Posterior vena cava (tissue), 2 donors: ENCODE data around the gene USP17L5. TPM values are rescaled to one million over a fixed set of nuclear protein-coding genes. Genes with fewer than 3 reads are reported as not detected.
"Not testable (repeated sequence)": the region's sequence is repeated elsewhere in the genome, so short reads cannot be mapped to it uniquely, and the experiment has no call there.

Source experiments
- DNase-seq: peaks from one replicate; pipeline ENCODE4 v3.0.0-alpha.2; 2020; ENCODE audit warnings: low spot score
- intact Hi-C, 2 donors: fragments of 100-400 bp; cut with DNase I; formaldehyde crosslinking; loops; one replicate each; pipeline versions ENCODE4 v1.14.1 to v1.14.2; 2022 to 2023
- long read RNA-seq, 2 donors: library from polyadenylated mRNA; unstranded; transcript quantifications; one replicate each; pipeline ENCODE4 v2.0.0, GENCODE V29; 2020 to 2021
- total RNA-seq, 2 donors: library from RNA; stranded (reverse); fragmentation: NEBNext Ultra II Directional; extraction: Animal tissue kit (Norgen Biotek cat#: 25700); gene quantifications; one replicate each; pipeline ENCODE4 v1.2.1, GENCODE V29; 2021
- donor health status: DM: yes; HTN: yes; CAD: no.
- donor health status: DM: yes; HTN: yes; CAD: no.

USP17L5 gene, protein sequence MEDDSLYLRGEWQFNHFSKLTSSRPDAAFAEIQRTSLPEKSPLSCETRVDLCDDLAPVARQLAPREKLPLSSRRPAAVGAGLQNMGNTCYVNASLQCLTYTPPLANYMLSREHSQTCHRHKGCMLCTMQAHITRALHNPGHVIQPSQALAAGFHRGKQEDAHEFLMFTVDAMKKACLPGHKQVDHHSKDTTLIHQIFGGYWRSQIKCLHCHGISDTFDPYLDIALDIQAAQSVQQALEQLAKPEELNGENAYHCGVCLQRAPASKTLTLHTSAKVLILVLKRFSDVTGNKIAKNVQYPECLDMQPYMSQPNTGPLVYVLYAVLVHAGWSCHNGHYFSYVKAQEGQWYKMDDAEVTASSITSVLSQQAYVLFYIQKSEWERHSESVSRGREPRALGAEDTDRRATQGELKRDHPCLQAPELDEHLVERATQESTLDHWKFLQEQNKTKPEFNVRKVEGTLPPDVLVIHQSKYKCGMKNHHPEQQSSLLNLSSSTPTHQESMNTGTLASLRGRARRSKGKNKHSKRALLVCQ
- total RNA-seq: not detected
- long read RNA-seq, donor 1: 0 reads
- long read RNA-seq, donor 2: 0 reads

DNA sequence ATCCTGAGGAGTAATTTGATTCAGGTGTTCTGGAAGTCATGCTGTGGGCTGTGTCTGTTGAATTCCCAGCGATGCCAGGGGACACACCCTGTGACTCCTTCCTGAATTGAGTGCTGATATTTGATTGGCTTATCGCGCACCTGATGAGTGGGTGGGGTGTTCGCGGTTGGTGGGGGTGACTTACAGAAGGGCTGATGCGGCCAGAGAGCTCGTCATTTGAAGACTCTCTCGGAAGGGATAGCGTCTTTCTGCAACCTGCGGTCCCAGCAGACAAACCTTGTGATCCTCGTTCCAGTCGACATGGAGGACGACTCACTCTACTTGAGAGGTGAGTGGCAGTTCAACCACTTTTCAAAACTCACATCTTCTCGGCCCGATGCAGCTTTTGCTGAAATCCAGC lies at the start of gene USP17L5:
USP17L5 (plus strand) TSS at position 301 of the 400 bp plus-strand sequence; CDS start at position 301, 0 bp downstream.
- intact Hi-C loops, DNase-seq: not testable (repeated sequence)

DNA sequence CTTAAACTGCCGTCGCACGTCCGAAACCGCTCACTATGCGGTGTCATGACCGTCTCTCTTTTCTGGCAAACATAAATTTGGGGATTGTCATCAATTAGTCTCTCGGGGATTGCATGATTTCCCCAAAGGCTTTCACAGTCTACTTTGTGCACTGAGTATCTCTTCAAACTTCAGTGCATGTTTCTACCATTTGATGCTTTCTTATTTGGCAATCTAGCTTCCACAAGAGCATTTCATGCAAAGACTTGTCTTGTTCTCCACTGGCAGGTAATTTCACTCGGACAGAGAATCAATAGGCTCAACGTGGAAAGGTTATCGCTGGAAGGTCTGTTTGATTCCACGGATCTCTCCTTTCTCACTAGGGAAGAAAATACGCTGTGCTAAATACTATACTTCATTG lies 15.0 kb upstream of the USP17L5 start:
- DNase-seq, intact Hi-C loops: not testable (repeated sequence)

DNA sequence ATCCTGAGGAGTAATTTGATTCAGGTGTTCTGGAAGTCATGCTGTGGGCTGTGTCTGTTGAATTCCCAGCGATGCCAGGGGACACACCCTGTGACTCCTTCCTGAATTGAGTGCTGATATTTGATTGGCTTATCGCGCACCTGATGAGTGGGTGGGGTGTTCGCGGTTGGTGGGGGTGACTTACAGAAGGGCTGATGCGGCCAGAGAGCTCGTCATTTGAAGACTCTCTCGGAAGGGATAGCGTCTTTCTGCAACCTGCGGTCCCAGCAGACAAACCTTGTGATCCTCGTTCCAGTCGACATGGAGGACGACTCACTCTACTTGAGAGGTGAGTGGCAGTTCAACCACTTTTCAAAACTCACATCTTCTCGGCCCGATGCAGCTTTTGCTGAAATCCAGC lies 14.3 kb upstream of the USP17L5 start, which contains the start of gene USP17L24:
USP17L24 (plus strand) TSS at position 301 of the 400 bp plus-strand sequence; CDS start at position 301, 0 bp downstream.
- DNase-seq, intact Hi-C loops: not testable (repeated sequence)

DNA sequence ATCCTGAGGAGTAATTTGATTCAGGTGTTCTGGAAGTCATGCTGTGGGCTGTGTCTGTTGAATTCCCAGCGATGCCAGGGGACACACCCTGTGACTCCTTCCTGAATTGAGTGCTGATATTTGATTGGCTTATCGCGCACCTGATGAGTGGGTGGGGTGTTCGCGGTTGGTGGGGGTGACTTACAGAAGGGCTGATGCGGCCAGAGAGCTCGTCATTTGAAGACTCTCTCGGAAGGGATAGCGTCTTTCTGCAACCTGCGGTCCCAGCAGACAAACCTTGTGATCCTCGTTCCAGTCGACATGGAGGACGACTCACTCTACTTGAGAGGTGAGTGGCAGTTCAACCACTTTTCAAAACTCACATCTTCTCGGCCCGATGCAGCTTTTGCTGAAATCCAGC lies 9.6 kb upstream of the USP17L5 start, which contains the start of gene USP17L25:
USP17L25 (plus strand) TSS at position 301 of the 400 bp plus-strand sequence; CDS start at position 301, 0 bp downstream.
- intact Hi-C loops, DNase-seq: not testable (repeated sequence)

DNA sequence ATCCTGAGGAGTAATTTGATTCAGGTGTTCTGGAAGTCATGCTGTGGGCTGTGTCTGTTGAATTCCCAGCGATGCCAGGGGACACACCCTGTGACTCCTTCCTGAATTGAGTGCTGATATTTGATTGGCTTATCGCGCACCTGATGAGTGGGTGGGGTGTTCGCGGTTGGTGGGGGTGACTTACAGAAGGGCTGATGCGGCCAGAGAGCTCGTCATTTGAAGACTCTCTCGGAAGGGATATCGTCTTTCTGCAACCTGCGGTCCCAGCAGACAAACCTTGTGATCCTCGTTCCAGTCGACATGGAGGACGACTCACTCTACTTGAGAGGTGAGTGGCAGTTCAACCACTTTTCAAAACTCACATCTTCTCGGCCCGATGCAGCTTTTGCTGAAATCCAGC lies 4.8 kb upstream of the USP17L5 start, which contains the start of gene USP17L26:
USP17L26 (plus strand) TSS at position 301 of the 400 bp plus-strand sequence; CDS start at position 301, 0 bp downstream.
- DNase-seq, intact Hi-C loops: not testable (repeated sequence)

DNA sequence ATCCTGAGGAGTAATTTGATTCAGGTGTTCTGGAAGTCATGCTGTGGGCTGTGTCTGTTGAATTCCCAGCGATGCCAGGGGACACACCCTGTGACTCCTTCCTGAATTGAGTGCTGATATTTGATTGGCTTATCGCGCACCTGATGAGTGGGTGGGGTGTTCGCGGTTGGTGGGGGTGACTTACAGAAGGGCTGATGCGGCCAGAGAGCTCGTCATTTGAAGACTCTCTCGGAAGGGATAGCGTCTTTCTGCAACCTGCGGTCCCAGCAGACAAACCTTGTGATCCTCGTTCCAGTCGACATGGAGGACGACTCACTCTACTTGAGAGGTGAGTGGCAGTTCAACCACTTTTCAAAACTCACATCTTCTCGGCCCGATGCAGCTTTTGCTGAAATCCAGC lies 4.6 kb downstream of the USP17L5 start, which contains the start of gene USP17L27:
USP17L27 (plus strand) TSS at position 301 of the 400 bp plus-strand sequence; CDS start at position 301, 0 bp downstream.
- DNase-seq, intact Hi-C loops: not testable (repeated sequence)

DNA sequence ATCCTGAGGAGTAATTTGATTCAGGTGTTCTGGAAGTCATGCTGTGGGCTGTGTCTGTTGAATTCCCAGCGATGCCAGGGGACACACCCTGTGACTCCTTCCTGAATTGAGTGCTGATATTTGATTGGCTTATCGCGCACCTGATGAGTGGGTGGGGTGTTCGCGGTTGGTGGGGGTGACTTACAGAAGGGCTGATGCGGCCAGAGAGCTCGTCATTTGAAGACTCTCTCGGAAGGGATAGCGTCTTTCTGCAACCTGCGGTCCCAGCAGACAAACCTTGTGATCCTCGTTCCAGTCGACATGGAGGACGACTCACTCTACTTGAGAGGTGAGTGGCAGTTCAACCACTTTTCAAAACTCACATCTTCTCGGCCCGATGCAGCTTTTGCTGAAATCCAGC lies 9.4 kb downstream of the USP17L5 start, which contains the start of gene USP17L28:
USP17L28 (plus strand) TSS at position 301 of the 400 bp plus-strand sequence; CDS start at position 301, 0 bp downstream.
- not testable (repeated sequence) for DNase-seq

DNA sequence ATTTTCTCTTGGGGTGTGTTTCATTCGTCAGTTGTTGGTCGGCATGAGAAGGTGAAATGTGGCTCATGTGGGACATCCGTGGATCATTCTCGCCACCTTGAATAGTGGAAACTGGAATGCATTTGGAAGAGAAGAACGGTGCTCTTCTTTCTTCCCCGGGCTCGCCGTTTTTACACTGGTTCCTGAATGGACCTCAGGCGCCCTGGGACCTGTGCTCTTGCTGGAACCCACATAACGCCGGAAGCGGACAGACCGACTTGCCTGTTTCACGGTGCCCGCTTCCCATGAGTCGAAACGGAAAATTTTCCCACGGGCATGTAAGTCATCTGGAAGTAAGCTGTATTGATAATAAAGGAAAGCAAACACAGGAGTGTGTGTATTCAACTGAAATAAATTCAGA lies 11.7 kb downstream of the USP17L5 start:
- DNase-seq, intact Hi-C loops: not testable (repeated sequence)

More for the DNA sequence above, 9.4 kb downstream of the USP17L5 start, which contains the start of gene USP17L28:
- intact Hi-C loops: not testable (repeated sequence)

DNA sequence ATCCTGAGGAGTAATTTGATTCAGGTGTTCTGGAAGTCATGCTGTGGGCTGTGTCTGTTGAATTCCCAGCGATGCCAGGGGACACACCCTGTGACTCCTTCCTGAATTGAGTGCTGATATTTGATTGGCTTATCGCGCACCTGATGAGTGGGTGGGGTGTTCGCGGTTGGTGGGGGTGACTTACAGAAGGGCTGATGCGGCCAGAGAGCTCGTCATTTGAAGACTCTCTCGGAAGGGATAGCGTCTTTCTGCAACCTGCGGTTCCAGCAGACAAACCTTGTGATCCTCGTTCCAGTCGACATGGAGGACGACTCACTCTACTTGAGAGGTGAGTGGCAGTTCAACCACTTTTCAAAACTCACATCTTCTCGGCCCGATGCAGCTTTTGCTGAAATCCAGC lies 14.1 kb downstream of the USP17L5 start, which contains the start of gene USP17L29:
USP17L29 (plus strand) TSS at position 301 of the 400 bp plus-strand sequence; CDS start at position 301, 0 bp downstream.
- DNase-seq, intact Hi-C loops: not testable (repeated sequence)

DNA sequence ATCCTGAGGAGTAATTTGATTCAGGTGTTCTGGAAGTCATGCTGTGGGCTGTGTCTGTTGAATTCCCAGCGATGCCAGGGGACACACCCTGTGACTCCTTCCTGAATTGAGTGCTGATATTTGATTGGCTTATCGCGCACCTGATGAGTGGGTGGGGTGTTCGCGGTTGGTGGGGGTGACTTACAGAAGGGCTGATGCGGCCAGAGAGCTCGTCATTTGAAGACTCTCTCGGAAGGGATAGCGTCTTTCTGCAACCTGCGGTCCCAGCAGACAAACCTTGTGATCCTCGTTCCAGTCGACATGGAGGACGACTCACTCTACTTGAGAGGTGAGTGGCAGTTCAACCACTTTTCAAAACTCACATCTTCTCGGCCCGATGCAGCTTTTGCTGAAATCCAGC lies 23.6 kb downstream of the USP17L5 start, which contains the start of gene USP17L30:
USP17L30 (plus strand) TSS at position 301 of the 400 bp plus-strand sequence; CDS start at position 301, 0 bp downstream.
- DNase-seq, intact Hi-C loops: not testable (repeated sequence)

DNA sequence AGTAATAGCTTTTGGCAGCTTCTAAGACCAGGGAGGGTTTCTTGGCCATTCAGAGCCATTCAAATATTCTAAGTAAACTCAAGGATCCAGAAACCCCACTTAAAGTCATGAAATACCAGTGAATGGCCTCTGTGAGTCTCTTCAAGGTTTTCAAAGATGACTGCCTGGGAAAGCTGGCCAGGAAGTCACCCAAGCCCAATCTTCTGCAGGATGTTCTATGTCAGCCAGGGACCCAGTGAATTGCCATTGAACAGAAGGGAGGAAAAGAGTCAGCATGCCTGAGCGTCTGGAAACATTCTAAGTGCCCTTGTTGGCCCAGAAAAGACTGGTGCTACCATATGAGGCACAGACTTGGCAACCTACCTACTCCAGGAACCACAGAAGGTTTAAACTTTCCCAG lies 40.7 kb downstream of the USP17L5 start:
- intact Hi-C loops, DNase-seq: not testable (repeated sequence)

DNA sequence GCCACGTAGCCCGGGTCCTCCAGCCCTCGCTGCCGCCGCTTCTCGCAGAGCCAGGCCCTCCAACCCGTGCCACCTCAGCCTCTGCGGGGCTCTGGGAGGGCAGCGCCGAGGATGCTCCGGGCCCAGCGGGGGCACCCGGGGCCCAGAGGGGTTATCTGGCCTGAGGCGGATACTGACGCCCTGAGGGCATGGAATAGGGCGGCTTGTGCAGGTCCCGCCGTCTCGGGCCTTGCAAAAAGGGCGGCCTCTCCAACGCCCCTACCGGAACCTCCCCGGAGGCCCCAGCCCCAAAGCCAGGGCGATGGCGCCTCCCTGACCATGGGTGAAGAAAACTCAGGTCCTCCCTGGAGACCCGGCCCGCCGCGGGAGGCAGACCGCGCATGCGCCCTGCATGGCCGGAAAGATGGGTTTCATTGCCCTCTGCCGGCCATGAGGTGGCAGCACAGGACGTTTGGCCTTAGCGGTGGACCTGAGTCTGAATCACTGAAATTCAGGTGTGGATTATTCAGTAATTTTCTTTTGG lies 41.9 kb downstream of the USP17L5 start:
- intact Hi-C loops: not testable (repeated sequence)
- DNase-seq: peak; percentile 86

DNA sequence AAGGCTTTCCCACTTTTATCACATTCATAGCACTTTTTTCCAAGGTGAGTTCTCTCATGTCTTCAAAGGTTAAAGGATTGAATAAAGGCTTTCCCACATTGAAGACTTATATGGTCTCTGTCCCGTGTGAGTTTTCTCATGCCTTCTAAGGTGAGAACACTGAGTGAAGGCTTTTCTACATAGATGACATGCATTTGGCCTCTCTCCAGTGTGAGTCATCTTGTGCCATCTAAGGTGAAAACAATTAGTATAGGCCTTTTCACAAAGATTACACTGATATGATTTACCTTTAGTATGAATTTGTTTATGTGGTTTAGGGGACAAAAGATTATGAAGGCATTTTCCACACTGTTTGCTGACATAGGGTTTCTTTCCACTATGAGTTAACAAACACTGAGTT lies 44.9 kb downstream of the USP17L5 start:
- no peak for DNase-seq
- intact Hi-C loops: no loop called here

DNA sequence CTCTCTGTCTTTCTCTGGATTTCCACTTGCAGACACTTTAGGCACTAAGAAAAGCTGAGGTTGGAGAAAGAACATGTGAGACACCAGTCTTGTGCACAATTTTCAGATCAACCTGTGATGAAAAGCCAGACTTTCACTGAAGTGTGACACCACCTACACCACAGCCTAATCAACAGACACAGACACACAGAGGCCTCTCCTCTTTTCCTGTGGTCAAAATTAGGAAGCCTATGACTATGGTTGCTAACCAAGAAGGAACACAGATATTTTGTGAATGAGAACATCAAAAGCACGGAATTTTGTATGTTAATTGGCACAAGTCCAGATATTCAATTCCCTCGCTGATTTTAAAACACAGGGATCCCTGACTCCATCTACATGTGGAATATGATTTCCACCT lies 49.8 kb downstream of the USP17L5 start:
- DNase-seq, intact Hi-C loops: not testable (repeated sequence)

Other genes starting within 250 kb of the USP17L5 start
- not detected for gene FAM90A26, start 169.0 kb upstream of the USP17L5 start, total RNA-seq
- gene USP17L10, start 128.7 kb upstream of the USP17L5 start, total RNA-seq: not detected
- not detected for gene USP17L11, start 124.0 kb upstream of the USP17L5 start, total RNA-seq
- gene USP17L12, start 119.3 kb upstream of the USP17L5 start, total RNA-seq: not detected
- gene USP17L13, start 114.5 kb upstream of the USP17L5 start, total RNA-seq: not detected
- gene USP17L15, start 105.0 kb upstream of the USP17L5 start, total RNA-seq: under 1 TPM in 1 of 2 donors, not detected in 1; 0.14 TPM
- not detected for gene USP17L17, start 95.5 kb upstream of the USP17L5 start, total RNA-seq
- gene USP17L18, start 90.8 kb upstream of the USP17L5 start, total RNA-seq: not detected
- gene USP17L19, start 86.0 kb upstream of the USP17L5 start, total RNA-seq: not detected
- gene USP17L20, start 81.3 kb upstream of the USP17L5 start, total RNA-seq: not detected
- not detected for gene USP17L21, start 76.5 kb upstream of the USP17L5 start, total RNA-seq
- not detected for gene USP17L22, start 71.8 kb upstream of the USP17L5 start, total RNA-seq
- gene USP17L24, start 14.2 kb upstream of the USP17L5 start, total RNA-seq: not detected
- gene USP17L25, start 9.5 kb upstream of the USP17L5 start, total RNA-seq: not detected
- gene USP17L26, start 4.7 kb upstream of the USP17L5 start, total RNA-seq: not detected
- gene USP17L27, start 4.7 kb downstream of the USP17L5 start, total RNA-seq: not detected
- not detected for gene USP17L28, start 9.5 kb downstream of the USP17L5 start, total RNA-seq
- gene USP17L29, start 14.2 kb downstream of the USP17L5 start, total RNA-seq: not detected
- not detected for gene USP17L30, start 23.7 kb downstream of the USP17L5 start, total RNA-seq
- gene DEFB131A, start 105.0 kb downstream of the USP17L5 start, total RNA-seq: not detected